Gastrocnemius medialis (tissue), 4 donors: ENCODE data around the gene SMS.

Experiments
- POLR2A ChIP-seq, 2 donors: fragments of 450-650 bp; IDR thresholded peaks; one replicate each; pipeline ENCODE4 v1.6.1; 2017; ENCODE audit warnings: antibody characterized with exemption in 2 of 2, mild to moderate bottlenecking in 2 of 2, moderate library complexity in 2 of 2
- TF ChIP-seq, protein P1 (sequence below), 5 experiments: fragments of 450-650 bp in 3 of 5; fragments of 200-600 bp in 2 of 5; sonication (generic) in 2 of 5; IDR thresholded peaks in 4 of 5; conservative IDR thresholded peaks in 1 of 5; 1 replicate in 4 of 5; 2 replicates in 1 of 5; pipeline ENCODE4 v1.5.1; 2016 to 2019; ENCODE audit warnings: antibody characterized with exemption in 5 of 5, mild to moderate bottlenecking in 3 of 5, moderate library complexity in 3 of 5

DNA sequence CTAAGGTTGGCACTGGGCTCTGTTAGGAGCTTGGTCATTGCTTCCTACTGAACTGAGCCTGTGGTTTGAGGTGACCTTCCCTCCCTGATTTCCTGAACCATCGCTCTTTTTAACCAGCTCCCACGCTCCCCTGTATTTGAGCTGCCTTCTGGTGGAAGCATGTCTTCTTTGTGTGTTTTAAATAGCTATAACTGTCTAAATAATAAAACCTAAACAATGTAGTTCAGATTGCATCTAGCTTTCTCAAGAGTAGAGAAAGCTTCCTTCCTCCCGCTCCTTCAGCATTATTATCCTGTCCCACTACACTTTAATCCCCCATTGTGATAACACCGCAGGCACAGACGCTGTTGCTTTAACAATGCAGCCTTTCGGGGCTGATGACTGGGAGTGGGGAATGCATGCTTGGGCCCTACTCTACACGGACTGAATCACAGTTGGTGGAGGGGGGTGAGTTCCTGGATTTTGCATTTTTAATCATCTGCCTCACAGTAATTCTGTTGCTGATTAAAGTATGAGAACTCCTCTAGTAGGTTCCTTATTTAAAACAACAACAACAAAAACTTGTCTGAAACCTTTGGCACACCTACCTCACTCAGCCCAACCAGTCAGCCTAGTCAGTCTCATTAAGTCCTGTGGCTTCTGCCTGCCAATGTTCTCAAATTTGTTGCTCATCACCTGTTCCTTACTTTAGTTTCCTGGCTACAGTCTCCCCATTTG lies 6.6 kb downstream of the SMS start:
- TF ChIP-seq, protein P1, sequence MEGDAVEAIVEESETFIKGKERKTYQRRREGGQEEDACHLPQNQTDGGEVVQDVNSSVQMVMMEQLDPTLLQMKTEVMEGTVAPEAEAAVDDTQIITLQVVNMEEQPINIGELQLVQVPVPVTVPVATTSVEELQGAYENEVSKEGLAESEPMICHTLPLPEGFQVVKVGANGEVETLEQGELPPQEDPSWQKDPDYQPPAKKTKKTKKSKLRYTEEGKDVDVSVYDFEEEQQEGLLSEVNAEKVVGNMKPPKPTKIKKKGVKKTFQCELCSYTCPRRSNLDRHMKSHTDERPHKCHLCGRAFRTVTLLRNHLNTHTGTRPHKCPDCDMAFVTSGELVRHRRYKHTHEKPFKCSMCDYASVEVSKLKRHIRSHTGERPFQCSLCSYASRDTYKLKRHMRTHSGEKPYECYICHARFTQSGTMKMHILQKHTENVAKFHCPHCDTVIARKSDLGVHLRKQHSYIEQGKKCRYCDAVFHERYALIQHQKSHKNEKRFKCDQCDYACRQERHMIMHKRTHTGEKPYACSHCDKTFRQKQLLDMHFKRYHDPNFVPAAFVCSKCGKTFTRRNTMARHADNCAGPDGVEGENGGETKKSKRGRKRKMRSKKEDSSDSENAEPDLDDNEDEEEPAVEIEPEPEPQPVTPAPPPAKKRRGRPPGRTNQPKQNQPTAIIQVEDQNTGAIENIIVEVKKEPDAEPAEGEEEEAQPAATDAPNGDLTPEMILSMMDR (IDR thresholded peaks at IDR 0.05 in 4 of 5, conservative IDR thresholded peaks at IDR 0.05 in 1 of 5): no peak
- TF ChIP-seq POLR2A (IDR thresholded peaks at IDR 0.05): no peak
